NCI-H345 treated with DMSO at 0.1 percent for 48 hours (cell line): ENCODE results near the gene FXYD3.

ENCODE experiments used
- DNase-seq: peaks from one replicate; lab custom pipeline; 2025; ENCODE audit not compliant: unreplicated experiment; lab: John Stamatoyannopoulos, UW

FXYD3 gene

GRCh38 chr19:35157431-35157830 lies 41.8 kb downstream of the FXYD3 start:
- DNase-seq, result no peak

GRCh38 chr19:35159606-35160005 lies 44.0 kb downstream of the FXYD3 start:
- DNase-seq, result no peak

GRCh38 chr19:35160629-35161433 lies 45.2 kb downstream of the FXYD3 start:
- DNase-seq, result no peak

- no peak for DNase-seq
Observed at GRCh38 chr19:35161434-35161743, 45.8 kb downstream of the FXYD3 start.

GRCh38 chr19:35162471-35163326 lies 47.1 kb downstream of the FXYD3 start:
- no peak for DNase-seq

GRCh38 chr19:35164418-35164817 lies 48.8 kb downstream of the FXYD3 start:
- DNase-seq, result no peak

- no peak for DNase-seq
Observed at GRCh38 chr19:35165200-35166058, 49.8 kb downstream of the FXYD3 start.

- DNase-seq, result no peak
Observed at GRCh38 chr19:35166100-35167063, 50.8 kb downstream of the FXYD3 start.

GRCh38 chr19:35167251-35168119 lies 51.9 kb downstream of the FXYD3 start:
- DNase-seq, result no peak

- peak; percentile 63 for DNase-seq
Observed at GRCh38 chr19:35168196-35168595, 52.6 kb downstream of the FXYD3 start.

- no peak for DNase-seq
Observed at GRCh38 chr19:35169221-35169995, 53.8 kb downstream of the FXYD3 start.

GRCh38 chr19:35170359-35171061 lies 54.9 kb downstream of the FXYD3 start:
- no peak for DNase-seq

GRCh38 chr19:35171730-35172129 lies 56.1 kb downstream of the FXYD3 start:
- no peak for DNase-seq
